Lower leg skin (tissue), 4 donors: Measurements from ENCODE around the gene ZXDB. TPM values are rescaled to one million over a fixed set of nuclear protein-coding genes. Genes with fewer than 3 reads are reported as not detected.
"Not testable (repeated sequence)": the region's sequence is repeated elsewhere in the genome, so short reads cannot be mapped to it uniquely, and the experiment has no call there.

Experiments used
- DNase-seq, 2 donors: peaks; one replicate each; pipeline ENCODE4 v3.0.0-alpha.2; 2019; ENCODE audit warnings: low spot score in 2 of 2
- H3K4me3 ChIP-seq: fragments of 200-600 bp; sonication (generic); 2 replicates; pipeline ENCODE4 v1.5.1; 2017; ENCODE audit warnings: mild to moderate bottlenecking, low read depth; ENCODE audit not compliant: poor library complexity, severe bottlenecking
- CTCF ChIP-seq, 3 donors: fragments of 450-650 bp; IDR thresholded peaks; one replicate each; pipeline ENCODE4 v1.5.1; 2016; ENCODE audit warnings: antibody characterized with exemption in 3 of 3, mild to moderate bottlenecking in 3 of 3, moderate library complexity in 2 of 3
- POLR2A ChIP-seq, 2 donors: fragments of 450-650 bp; IDR thresholded peaks; one replicate each; pipeline ENCODE4 v1.6.1; 2016 to 2017; ENCODE audit warnings: antibody characterized with exemption in 2 of 2, mild to moderate bottlenecking in 1 of 2, moderate library complexity in 1 of 2
- WGBS, 2 donors: methylation state at CpG; one replicate each; pipeline ENCODE4 v1.1.5; 2018; 5-methylcytosine and 5-hydroxymethylcytosine counted together
- intact Hi-C: fragments of 100-400 bp; cut with DNase I; formaldehyde crosslinking; loops from one replicate; pipeline ENCODE4 v1.15.0; 2023; ENCODE audit warnings: low total_unique reads
- total RNA-seq, 4 donors: library from RNA; depleted of rRNA; stranded (reverse); fragments of >200 nt; gene quantifications; one replicate each; pipeline ENCODE4 v1.1.0, GENCODE V29; 2016

ZXDB gene
- 10 to 100 TPM; 13.3 to 21.8 (median 14.5) TPM for total RNA-seq

DNA sequence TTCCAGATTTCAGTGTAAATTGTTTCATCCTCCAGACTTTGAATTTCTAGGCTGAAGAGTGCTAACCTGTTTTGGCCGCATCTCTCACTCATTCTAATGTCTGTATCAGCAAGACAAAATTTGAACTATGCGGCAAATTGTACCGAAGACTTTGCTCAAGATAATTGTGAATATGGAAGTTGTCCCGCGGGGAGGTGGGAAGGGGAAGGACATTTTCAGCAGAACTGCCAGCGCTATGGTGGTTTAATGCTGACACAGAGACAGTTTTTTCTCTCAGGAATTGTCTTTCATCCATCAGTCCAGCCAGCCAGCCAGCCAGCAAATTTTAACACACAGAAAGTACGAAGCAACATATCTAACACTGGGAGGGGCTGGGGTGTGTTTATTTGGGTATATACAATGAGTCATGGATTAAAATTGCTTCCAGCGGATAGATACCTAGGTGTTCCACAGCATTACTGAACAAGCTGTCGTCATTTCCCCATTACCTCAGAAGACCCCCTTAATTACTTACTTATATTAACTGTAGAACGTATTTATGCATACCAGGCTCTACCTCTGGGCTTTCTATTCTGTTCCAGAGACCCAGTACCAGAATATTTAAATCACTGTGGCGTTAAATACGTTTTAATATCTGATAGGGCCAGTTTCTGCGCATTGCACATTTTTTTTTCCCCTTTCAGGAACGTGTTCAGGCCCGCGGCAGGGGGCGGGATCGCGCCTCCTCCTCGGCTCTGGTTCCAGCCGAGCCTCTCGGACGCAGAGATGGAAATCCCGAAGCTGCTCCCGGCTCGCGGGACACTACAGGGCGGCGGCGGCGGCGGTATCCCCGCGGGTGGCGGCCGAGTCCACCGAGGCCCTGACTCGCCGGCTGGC lies at the start of gene ZXDB:
TSS of gene ZXDB (plus strand) at position 728 of the 876 bp plus-strand sequence. CDS start at position 766, 38 bp downstream.
- intact Hi-C loops = not testable (repeated sequence)
- peak in 1 of 2 donors; percentile 15 for DNase-seq
- H3K4me3 ChIP-seq = peak within 1 kb of the TSS; percentile 40
- 6 to 35% methylated on average over 12 to 16 of the region's 39 CpGs for WGBS, 2 donors

GRCh38 chrX:57565198-57565597 lies 26.6 kb upstream of the ZXDB start:
- intact Hi-C loops = no loop called here
- no peak overlapping the region for H3K4me3 ChIP-seq

GRCh38 chrX:57573754-57574153 lies 18.1 kb upstream of the ZXDB start:
- no peak overlapping the region for H3K4me3 ChIP-seq
- intact Hi-C loops = no loop called here
- no peak for DNase-seq
- TF ChIP-seq CTCF (IDR thresholded peaks at IDR 0.05) (no peak), POLR2A (IDR thresholded peaks at IDR 0.05) (no peak)
- WGBS, 2 donors = 13 to 15% methylated on average over 2 of the region's 2 CpGs

More at GRCh38 chrX:57565198-57565597, 26.6 kb upstream of the ZXDB start:
- 62 to 100% methylated on average over 3 to 4 of the region's 4 CpGs for WGBS, 2 donors
- TF ChIP-seq POLR2A (IDR thresholded peaks at IDR 0.05) = no peak
- TF ChIP-seq CTCF (IDR thresholded peaks at IDR 0.05) = no peak
- no peak for DNase-seq

DNA sequence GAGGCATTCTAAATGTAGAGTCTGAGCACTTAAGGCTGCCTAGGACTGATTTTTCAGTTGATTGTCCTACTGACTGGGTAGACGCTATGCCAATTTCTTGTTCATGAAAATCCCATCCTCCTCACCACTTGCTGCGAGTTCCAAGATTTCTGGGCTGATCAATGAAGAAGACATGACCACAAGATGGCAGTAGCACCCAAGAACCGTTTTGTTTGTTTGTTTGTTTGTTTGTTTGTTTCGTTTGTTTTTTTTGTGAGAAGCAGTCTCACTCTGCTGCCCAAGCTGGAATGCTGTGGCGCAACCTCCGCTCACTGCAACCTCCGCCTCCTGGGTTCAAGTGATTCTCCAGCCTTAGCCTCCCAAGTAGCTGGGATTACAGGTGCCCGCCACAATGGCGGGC lies 8.9 kb upstream of the ZXDB start:
- H3K4me3 ChIP-seq, DNase-seq, intact Hi-C loops: not testable (repeated sequence)
- 69 to 73% methylated on average over 9 of the region's 9 CpGs for WGBS, 2 donors

DNA sequence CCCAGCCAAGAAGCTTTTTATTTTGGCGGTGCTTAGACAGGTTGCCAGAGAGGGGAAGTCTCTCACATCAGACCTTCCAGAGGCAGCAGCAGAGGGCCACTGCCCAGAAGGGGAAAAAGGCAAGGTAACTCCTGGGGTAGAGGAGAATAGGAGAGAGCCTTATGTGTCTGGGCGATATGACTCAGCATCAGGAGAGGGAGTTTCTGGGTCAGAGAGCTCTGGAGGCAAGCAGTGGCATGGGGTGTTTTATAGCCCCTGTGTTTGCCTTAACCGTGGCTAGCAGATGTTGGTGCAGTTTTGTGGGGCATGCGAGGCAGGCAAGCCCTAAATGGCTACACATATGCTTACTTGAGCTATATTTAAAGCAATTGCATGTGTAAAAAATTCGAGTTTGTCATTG lies 8.3 kb upstream of the ZXDB start:
- no peak overlapping the region for H3K4me3 ChIP-seq
- TF ChIP-seq POLR2A (IDR thresholded peaks at IDR 0.05) (no peak), CTCF (IDR thresholded peaks at IDR 0.05) (no peak)
- DNase-seq = no peak
- intact Hi-C loops = no loop called here
- WGBS, 2 donors = 54 to 59% methylated on average over 5 of the region's 5 CpGs

GRCh38 chrX:57586360-57586759 lies 5.5 kb upstream of the ZXDB start:
- TF ChIP-seq POLR2A (IDR thresholded peaks at IDR 0.05) (no peak), CTCF (IDR thresholded peaks at IDR 0.05) (no peak)
- 79 to 81% methylated on average over 4 of the region's 4 CpGs for WGBS, 2 donors
- intact Hi-C loops = no loop called here
- no peak for DNase-seq
- no peak overlapping the region for H3K4me3 ChIP-seq

DNA sequence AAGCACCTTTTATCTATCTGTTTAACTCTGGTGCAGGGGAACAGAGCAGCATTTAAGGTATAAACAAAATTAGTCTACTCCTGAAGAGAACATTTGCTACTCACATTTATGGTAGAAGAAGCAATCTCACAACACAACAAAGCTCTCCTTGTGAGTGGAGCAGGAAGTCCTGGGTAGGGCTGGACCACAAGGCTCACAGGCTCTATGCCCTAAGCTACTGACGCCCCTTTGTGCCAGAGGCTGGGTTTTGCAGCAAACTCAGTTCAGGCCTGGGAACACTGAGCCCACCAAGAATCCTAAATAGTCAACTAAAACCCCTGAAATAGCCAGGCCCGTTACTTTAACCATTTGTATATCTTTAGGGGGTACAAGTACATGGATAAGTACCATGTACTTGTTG lies 4.7 kb upstream of the ZXDB start:
- DNase-seq = no peak
- 70 to 77% methylated on average over 2 of the region's 2 CpGs for WGBS, 2 donors
- no peak overlapping the region for H3K4me3 ChIP-seq
- TF ChIP-seq CTCF (IDR thresholded peaks at IDR 0.05) (no peak), POLR2A (IDR thresholded peaks at IDR 0.05) (no peak)
- intact Hi-C loops = no loop called here
